Pulmonary artery endothelial cell (primary cell): ENCODE measurements around the gene FBXL12. TPM values are rescaled to one million over a fixed set of nuclear protein-coding genes. Genes with fewer than 3 reads are reported as not detected.
"Not testable (repeated sequence)": the region's sequence is repeated elsewhere in the genome, so short reads cannot be mapped to it uniquely, and the experiment has no call there.

ENCODE experiments used
- DNase-seq: peaks from one replicate; pipeline ENCODE4 v3.0.0-alpha.2; 2011; ENCODE audit warnings: low read depth, low spot score
- total RNA-seq: library from RNA; depleted of rRNA; stranded (reverse); fragments of >200 nt; gene quantifications from 2 replicates; pipeline ENCODE4 v1.2.3, GENCODE V29; 2014

FBXL12 gene, protein sequence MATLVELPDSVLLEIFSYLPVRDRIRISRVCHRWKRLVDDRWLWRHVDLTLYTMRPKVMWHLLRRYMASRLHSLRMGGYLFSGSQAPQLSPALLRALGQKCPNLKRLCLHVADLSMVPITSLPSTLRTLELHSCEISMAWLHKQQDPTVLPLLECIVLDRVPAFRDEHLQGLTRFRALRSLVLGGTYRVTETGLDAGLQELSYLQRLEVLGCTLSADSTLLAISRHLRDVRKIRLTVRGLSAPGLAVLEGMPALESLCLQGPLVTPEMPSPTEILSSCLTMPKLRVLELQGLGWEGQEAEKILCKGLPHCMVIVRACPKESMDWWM
- total RNA-seq = 9.8 and 10.4 TPM in 2 replicates

DNA sequence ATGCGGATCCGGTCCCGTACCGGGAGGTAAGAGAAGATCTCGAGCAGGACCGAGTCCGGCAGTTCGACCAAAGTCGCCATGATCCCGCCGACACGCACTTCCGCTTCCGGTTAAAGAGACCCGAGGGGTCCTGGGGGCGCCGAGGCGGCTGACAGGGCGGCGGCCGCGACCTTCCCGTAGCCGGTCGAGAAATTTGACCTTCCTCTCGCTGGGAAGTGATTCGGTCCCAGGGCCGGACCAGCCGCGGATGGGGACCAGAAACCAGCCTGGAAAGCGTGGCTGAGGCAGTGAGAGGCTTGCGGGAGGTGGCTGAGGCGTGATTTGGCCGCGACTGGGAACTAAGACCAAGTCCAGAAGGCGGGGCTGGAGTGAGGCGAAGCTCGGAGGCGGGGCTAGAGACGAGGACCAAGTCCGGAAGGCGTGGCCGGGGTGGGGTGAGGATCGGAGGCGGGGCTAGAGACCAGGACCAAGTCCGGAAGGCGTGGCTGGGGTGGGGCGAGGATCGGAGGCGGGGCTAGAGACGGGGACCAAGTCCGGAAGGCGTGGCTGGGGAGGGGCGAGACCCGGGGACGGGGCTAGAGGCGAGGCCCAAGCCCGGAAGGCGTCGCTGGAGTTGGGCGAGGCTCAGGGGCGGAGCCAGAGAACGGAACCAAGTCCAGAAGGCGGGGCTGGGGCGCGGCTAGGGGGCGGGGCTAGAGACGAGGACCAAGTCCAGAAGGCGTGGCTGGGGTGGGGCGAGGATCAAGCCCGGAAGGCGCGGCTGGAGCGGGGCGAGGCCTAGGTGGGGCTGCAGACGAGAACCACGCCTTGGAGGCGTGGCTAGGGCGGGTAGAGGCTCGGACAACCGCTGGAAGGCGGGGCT, at the start of gene FBXL12:
Gene FBXL12, minus strand, starts transcription at position 346 of the 862 bp plus-strand sequence. Its CDS starts 266 bp downstream, at position 80.
- DNase-seq = peak; percentile 98

DNA sequence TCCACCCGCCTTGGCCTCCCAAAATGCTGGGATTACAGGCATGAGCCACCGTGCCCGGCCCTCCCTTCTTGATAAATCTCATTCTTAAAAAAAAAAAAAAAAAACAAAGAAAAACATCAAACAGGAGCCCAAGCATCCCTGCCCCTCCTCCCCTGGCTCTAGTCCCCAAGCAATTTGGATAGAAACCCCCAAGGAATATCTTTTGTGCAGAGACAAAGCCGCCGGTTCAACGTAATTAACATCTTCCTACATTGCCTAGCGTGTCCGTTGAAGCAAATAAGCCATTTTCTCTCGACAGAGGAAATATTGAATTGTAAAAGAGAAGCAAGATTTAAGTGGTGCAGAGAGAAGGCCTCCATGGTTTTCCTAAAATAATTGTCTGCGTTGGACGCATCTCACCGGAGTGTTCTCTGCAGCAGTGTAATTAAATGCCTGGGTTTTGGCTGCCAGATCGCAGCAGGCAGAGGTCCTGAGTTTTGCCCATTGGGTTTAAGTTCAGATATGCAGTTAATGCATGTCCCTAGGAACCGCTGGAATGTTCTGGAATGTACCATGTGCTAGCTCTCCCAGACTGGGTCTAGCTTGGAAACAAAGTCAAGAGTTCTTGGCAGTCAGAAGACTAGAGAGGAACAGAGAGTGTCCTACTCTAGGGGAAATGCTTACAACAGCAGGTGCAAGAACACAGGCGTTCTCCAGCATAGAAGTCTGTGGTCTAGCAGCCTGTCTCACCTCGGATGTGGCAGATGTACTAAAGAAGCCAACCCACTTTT, 47.0 kb upstream of the FBXL12 start:
- DNase-seq = no peak

DNA sequence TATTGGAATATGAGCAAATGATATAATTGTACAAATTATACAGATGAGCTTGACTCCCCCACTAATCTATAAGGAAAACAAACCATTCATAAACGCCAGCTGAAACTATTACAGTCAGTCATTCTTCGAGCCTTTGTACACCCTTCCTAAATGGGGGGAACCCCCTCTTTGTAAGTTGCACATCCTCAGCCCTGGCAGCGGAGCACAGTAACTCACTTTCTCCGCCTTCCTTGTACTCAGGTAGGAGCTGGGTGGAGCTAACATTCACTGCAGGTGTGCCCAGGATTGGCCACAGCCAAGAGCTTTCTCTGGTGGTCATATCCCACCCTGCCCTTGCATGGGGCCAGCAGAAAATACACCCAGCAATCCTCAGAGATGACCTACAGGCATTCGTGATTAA, 44.9 kb upstream of the FBXL12 start:
- DNase-seq = no peak

DNA sequence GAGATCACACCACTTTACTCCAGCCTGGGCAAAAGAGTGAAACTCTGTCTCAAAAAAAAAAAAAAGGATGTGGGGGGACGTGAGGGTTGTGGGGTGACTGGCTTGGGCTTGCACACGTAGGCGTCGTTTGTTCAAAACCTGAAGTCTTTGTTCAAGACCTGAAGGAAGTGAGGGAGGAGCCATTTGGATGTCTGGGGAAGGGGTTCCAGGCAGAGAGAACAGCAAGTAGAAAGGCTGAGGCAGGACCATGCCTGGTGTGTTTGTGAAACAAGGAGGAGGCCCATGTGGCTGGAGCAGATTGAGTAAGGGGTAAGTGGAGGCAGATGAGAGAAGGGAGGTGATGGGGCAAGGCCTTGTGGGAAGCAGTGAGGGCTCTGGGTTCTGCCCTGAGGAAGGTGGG, 44.1 kb upstream of the FBXL12 start:
- DNase-seq = no peak

DNA sequence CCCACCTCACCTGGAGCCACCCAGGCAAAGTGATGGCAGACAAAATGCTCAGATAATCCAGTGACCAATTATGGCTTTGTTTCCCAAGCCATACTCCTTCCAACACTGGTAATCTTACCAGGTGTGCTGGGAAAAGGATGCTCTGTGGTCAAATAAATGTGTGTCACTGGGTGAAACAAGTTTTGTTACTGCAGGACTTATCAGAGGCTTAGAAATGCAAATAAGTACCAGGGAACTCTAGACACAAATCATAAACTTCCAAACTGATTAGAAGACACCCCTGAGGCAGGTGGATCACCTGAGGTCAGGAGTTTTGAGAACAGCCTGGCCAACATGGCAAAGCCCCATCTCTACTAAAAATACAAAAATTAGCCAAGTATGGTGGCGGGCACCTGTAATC, 42.6 kb upstream of the FBXL12 start:
- no peak for DNase-seq

DNA sequence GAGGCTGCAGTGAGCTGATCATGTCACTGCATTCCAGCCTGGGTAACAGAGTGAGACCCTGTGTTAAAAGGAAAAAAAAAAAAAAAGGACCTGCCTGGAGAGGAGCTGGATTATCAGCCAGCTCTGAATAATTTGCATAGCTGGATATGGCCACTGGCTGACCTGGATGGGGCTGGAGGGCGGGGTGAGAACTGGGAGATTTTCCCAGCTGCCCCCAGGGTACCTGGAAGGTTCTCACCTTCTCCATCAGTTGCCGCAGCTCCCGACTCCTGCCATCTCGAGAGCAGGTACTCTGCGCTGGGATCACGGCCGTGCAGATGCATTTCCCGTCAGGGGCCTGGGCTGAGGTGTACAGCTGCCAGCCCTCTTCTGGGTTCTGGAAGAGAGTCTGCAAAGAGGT, 41.5 kb upstream of the FBXL12 start:
- DNase-seq = no peak

DNA sequence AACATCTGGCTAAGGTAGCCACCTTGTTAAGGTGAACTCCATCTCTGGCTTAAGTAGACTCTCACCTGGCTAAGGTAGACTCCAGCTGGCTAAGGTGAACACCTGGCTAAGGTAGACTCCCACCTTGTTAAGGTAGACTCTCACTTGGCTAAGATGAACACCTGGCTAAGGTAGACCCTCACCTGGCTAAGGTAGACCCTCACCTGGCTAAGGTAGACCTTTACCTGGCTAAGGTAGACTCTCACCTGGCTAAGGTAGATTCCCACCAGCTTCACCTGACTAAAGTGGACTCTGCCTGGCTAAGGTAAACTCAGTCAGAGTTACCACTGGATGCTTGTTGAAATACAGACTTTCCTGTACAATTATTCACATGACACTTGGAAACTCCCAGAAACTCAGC, 39.9 kb upstream of the FBXL12 start:
- no peak for DNase-seq

DNA sequence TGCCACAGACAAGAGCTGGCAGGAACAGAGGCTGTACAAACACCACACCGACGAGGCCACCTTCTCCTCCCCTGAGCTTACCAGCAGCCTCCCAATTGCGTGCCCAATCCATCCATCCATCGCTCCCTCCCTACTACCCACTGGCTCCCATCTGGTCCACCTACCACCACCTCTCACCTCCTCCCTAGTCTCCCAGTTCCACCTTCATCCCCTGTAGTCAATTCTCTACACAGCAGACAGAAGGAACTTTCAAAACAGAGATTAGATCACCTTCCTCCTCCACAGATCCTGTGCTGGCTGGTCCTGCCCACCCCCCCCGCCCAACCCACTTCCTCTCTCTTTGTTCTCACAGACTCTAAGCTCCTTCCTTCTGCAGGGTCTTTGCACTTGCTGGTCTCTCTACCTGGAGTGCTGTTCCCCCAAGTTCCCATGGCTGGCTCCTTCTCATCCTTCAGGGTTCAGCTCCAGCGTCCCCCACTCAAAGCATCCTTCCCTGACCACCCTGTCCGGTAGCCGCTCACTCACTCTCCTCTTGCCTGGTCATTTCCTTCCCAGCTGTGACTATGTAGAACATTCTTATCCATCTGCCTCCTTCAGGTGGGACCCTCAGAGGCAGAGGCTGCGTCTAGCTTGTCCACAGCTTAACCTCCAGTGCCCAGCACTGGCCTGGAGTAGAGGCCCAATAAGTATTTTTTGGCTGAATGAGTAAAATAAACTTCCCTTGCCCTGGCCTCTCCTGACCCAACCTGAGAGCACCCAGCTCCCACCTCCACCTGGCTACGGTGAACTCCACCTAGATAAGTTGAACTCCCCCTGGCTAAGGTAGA, 39.3 kb upstream of the FBXL12 start:
- DNase-seq = no peak

DNA sequence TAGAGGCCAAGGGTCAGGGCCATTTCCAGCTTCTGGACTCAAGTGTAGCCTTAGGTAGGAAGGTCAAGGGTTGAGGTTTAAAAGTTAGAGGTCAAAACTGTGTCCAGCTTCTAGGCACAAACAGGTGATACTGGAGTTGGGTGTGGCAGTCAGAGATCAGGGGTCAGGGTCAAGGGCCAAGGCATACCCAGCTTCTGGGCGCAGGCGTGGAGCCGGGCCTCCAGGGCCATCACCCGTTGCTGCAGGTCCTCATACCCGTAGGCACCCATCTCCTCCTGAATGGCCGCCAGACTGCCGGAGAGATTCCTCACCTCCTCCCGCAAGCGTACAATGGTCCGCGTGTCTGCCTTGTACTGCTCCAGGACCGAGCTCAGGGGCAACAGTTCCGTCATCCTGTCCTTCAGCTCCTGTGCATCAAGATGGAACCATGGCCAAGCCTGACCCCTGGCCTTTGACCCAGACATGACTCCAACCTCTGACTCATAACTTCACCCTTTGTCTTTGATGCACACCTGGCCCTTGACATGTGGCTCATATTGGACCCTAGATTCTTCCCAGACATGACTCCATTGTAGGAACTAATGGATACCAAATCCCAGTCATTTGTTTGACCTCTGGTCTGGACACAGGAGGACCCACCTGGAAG, 38.3 kb upstream of the FBXL12 start:
- DNase-seq = no peak

DNA sequence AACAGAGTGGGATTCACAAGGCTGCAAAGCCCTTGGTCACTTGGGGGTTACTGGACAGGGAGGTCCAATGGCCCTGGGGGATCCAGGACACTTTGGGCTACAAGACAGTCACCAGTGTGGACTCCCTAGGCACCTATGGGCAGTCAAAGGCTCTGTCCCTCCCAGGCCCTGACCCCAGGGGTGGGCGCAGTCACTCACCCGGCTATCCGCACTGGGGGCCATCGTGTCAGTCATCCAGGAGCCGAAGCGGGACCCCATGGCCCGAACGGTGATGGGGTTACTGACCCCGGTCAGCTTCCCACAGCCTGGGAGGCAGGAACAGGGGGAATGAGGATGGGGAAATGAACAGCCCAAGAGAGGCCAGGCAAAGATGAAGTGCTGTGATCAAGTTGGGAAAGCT, 37.7 kb upstream of the FBXL12 start:
- no peak for DNase-seq

DNA sequence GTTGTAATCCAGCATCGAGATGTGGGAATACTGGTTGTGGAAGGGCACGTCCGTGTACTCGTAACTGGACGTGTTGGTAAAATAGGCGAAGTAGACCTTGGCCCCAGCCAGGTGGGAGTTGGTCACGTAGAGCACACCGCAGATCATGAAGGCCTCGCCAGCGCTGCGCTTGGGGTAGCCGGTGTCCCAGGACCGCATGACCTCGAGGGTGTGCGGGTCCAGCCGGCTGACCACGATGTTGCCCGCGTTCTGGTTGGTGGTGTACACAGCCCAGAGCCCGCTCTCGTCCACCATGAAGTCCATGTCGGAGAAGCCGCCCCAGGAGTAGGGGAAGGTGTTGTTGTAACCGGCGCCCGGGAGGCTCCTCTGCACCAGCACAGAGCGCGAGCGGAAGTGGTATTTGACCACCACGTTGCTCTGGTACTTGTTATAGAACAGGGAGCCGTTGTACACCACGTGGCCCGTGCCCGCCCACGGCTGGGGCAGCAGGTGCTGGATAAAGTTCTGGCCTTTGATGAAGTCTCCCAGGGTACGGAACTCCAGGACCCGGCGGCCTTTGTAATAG, 35.5 kb upstream of the FBXL12 start:
- no peak for DNase-seq

DNA sequence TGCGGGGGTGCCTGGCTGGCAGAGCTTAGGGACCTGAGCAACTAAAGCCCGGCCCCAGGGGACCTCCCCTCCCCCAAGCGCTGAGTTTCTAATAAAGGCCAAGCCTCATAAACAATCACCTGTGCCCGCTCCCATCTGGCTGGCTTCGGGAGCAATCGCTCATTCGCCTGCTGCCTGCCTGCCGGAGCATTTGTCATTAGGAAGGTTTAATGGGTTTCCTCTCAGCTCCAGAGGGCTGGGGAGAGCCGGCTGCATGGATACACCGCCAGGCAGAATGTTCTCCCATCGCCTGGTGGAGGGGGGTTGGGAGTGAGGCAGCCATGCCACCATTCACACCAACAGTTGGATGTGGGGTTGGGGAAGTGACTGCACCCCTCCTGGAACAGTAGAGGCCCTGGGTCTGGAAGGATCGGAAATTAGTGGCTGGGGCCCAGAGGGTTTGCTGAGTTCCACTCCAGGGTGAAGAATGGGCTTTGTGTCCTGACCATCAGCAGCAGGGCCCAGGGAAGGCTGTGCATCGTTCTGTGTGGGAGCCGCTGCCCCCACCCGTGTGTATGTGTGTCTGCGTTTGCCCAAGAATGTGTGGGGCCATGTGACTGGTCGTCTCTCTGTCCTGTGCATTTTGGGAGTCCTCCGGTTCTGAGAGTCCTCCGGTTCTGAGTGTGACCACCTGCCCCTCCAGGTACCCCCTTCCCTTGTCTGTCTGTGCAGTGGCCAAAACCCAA, 31.5 kb upstream of the FBXL12 start:
- DNase-seq = no peak

DNA sequence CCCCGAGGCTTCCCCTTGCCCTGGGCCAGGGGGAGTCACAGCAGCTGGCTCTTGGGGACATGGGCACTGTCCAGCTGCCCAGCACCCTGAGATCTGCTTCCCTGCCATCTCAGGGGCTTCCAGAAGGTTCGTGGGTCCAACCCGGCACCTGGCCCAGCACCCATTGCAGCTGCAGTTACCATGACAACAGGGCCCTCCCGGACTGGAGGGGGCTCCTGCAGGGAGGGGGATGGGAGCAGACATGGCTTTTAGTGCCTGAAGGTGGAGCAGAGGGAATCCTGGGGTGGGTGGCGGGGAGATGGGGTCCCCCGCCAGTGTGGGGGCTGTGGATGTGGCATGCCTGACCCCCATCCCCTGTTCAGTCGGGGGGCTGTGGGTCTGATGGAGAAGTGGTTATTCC, 30.9 kb upstream of the FBXL12 start:
- DNase-seq = no peak

DNA sequence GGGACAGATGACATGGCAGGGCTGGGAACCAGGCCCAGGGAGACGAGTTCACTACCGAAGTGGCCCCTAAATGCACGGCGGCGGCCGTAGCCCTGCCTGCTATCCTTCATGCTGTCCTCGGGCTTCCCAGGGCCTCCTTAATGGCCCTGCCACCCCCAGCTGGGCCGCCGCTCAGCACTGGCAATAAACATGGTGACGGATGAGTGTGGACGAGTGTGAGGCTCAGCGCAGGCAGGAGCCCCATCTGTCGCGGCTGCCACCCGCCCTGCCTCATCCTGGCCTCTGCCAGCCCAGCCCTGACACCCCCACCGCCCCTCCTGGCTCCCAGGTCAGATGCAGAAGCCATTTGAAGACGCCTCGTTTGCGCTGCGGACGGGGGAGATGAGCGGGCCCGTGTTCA, 29.9 kb upstream of the FBXL12 start:
- DNase-seq = no peak

DNA sequence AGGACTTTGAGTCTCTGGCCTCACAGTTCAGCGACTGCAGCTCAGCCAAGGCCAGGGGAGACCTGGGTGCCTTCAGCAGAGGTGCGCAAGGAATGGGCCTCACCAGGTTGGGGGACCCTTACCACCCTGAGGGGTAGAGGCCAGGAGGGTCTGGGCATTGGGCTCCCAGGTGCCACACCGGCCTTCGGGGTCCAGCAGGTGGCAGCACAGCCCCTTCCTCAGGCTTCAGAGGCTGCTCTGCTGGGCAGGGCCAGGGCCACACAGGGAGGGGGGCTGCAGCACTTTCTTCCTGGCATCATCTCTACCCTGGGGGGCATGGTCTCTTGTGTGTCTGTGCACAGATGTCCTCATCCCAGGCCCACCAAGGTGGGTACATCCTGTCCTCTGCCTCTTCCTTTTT, 29.2 kb upstream of the FBXL12 start:
- no peak for DNase-seq

DNA sequence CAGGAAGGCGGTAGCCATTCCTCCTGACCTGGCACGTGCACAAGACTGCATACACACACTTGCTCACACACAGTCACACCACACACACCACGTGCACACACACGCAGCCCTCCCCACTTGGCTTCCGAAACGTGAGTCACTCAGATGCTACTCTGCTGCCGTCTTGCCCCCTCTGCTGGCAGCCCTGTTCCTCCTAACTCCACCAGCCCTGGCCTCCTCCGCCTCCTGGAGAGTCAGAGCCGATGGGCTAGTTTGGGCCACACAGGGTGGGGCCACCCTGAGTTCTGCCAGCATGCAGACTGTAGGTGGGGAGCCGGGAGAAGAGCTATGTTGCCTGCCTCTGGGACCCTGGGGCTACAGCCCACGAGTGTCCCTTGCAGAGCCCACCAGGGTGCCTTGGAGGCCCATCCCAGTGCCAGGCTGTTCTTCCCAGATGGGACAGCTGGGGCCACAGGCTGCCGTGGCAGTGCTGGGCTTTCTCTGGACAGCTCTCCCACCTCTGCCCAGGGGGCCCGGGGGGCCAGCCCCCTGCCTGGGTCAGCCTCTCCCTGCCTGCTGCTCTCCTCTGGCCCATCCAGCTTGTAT, 28.3 kb upstream of the FBXL12 start:
- peak; percentile 69 for DNase-seq

DNA sequence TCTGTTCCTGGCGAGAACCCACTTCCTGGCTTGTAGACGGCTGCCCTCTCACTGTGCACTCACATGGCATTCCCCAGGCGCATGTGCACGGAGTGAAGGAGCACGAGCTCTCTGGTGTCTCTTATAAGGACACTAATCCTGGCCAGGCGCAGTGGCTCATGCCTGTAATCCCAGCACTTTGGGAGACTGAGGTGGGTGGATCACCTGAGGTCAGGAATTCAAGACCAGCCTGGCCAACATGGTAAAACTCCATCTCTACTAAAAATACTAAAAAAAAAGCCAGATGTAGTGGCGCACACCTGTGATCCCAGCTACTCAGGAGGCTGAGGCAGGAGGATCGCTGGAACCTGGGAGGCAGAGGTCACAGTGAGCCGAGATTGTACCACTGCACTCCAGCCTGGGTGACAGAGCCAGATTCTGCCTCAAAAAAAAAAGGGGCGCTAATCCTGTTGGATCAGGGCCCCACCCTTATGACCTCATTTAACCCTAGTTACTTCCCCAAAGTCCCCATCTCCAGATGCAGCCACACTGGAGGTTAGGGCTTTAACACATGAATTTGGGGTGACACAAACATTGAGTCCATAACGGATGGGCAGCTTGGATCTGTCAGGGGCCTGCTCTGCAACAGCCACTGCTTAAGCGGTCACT, 24.9 kb upstream of the FBXL12 start:
- DNase-seq = not testable (repeated sequence)

DNA sequence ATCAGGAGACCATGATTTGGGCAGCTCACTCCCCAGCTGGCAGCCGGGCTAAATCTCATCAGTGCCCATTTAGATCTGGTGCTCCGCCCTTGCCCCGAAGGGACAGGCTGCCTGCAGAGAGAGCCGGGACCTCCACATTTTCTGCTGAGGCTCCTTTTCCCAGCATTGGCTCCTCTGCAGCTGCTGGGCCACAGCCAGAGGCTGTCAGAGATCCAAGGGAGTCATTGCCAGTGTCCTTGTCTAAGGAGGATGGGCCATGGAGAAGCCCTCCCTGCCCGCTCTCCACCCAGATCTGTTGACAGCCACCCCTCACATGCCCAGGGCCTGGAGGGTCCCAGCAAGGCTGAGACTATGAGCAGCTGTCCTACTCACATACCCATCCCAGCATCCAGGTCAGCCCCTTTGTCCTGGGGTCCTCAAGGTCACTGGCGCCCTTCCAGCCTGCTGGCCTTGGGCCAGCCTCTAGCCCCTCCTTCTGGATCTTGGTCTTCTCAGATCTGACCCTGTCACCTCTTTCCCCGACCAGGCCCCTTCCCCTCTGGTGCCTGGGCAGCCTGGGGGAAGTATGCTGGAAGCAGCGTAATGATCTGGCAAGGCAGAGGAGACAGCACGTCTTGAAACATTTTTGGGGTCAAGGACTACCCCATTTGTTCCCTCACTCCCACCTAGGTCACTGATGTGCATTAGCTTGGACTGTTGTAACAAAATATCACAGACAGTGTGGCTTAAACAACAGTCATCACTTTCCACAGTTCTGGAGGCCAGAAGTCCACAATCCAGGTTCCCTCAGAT, 24.2 kb upstream of the FBXL12 start:
- no peak for DNase-seq
